ENCODE results near the gene LHFPL2.

GRCh38 chr5:78534148-78534904 lies 114.2 kb downstream of the LHFPL2 start:
- peak in 1 of 2 donors; percentile 26 for TF ChIP-seq POLR2A (IDR thresholded peaks at IDR 0.05)
- TF ChIP-seq, protein P1, sequence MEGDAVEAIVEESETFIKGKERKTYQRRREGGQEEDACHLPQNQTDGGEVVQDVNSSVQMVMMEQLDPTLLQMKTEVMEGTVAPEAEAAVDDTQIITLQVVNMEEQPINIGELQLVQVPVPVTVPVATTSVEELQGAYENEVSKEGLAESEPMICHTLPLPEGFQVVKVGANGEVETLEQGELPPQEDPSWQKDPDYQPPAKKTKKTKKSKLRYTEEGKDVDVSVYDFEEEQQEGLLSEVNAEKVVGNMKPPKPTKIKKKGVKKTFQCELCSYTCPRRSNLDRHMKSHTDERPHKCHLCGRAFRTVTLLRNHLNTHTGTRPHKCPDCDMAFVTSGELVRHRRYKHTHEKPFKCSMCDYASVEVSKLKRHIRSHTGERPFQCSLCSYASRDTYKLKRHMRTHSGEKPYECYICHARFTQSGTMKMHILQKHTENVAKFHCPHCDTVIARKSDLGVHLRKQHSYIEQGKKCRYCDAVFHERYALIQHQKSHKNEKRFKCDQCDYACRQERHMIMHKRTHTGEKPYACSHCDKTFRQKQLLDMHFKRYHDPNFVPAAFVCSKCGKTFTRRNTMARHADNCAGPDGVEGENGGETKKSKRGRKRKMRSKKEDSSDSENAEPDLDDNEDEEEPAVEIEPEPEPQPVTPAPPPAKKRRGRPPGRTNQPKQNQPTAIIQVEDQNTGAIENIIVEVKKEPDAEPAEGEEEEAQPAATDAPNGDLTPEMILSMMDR (IDR thresholded peaks at IDR 0.05) = no peak

Data from uterus (tissue), 2 donors.